Measurements from ENCODE around the gene FUT7.

DNA sequence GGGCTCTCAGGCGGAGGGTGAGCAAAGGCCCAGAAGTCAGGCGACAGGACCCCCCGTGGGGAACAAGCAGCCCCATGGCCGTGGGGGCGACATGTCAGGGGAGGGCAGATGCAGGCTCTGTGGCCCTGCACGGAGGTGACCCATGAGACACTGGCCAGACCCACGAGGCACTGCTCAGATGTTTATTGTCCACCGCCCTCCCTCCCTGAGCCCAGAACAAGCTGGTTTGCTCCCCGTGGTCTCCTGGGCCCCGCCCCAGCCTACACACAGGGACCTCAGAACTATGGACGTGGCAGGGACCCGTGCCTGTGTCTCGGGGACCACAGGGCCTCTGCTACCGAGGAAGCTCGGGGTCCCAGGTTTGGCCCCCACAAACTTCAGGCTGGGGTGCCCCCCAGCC is 1.9 kb downstream of the FUT7 start:
- TF ChIP-seq CTCF (IDR thresholded peaks at IDR 0.05 in 2 of 3, conservative IDR thresholded peaks at IDR 0.05 in 1 of 3; ENCODE audit: borderline replicate concordance in 1 of 3, insufficient read depth in 1 of 3, low read depth in 2 of 3, low read length in 2 of 3) (no peak), RAD21 (IDR thresholded peaks at IDR 0.05; ENCODE audit: low read depth) (no peak)
